GM19043 (cell line): ENCODE data around the gene CAMK1D.
"Not testable (repeated sequence)": the region's sequence is repeated elsewhere in the genome, so short reads cannot be mapped to it uniquely, and the experiment has no call there.

Source experiments
- ATAC-seq: cut with Tn5 transposase; IDR thresholded peaks from one replicate; pipeline ENCODE4 v1.9.1; 2021; ENCODE audit warnings: low read depth; ENCODE audit not compliant: unreplicated experiment

The CAMK1D gene

GRCh38 chr10:12729885-12730284, 380.5 kb downstream of the CAMK1D start:
- ATAC-seq, result no peak

DNA sequence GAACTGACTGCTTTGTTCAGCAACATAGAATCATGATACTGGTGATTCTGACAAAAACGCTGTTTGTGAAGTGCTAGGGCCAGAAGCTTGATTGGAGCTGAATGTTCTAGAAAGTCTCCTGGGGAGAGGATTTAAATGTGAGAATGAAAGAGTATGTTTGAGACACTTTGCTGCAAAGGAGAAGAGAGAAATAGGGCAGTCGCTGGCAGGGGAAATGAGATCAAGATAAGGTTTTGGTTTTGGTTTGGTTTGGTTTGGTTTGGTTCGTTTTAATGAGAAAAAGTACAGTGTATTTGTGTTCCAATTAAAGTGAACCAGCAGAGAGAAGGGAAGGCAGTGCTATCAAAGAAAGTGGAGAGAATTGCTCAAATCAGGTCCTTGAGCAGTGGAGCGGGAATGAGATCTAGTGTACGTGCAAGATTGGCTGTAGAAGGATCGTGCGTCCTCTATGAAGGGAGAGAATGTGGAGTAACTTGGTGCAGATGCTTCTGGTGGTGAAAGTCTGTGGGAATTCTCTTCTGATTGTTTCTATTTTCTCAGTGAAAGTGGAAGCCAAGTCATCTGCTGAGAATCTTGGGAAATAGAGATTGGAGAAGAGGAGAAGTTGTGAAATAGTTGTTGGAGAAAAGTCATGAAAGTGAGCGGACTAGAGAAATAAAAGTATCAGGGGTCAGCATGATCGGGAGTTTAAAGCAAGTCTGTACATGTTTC, 381.6 kb downstream of the CAMK1D start:
- no peak for ATAC-seq

- no peak for ATAC-seq
Measured at GRCh38 chr10:12733271-12733670, 383.9 kb downstream of the CAMK1D start.

DNA sequence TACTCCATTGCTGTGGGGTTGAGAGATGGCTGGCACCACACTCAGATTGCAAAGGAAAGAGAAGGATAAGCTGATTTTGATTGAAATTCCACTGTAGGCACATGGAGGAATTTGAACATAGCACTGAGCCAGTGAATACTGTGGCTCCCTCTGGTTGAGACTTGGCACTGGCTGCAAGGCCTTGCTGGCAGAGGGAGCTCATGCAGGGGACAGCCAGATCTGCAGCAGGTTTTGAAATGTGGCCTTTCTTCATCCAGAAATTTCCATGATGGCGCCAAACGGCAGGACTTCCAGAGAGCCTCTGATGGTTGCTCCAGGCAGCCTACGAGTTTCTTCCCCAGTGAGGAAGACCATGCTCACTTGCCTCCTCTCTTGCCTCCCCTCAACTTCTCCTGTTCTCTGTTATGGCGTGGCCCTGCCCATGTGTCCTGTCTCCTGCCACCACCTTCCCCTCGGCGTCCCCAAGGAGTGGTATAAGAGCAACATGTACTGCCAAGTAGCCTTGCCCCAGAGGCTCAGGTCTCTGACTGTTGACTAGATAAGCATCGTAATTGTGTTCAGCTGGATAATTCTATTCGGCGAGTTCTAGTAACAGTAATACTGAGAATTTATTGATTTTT, 386.6 kb downstream of the CAMK1D start:
- ATAC-seq, result no peak

GRCh38 chr10:12740813-12741212, 391.5 kb downstream of the CAMK1D start:
- ATAC-seq, result no peak

GRCh38 chr10:12741360-12741804, 392.0 kb downstream of the CAMK1D start:
- ATAC-seq, result no peak

- ATAC-seq, result peak; percentile 53
Measured at GRCh38 chr10:12742771-12743170, 393.4 kb downstream of the CAMK1D start.

DNA sequence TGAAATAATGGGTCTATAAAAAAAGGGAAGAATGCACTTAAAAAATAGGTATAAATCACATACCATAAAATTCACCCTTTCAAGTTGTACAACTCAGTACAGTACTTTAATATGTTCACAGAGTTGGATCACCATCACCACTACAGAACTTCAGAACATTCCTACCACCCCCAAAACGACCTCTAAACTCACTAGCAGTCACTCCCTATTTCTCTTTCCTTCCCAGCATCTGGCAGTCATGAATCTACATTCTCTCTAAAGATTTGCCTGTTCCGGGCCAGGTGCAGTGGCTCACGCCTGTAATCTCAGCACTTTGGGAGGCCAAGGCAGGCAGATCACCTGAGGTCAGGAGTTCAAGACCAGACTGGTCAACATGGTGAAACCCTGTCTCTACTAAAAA, 394.1 kb downstream of the CAMK1D start:
- ATAC-seq, result not testable (repeated sequence)

GRCh38 chr10:12743941-12744340, 394.6 kb downstream of the CAMK1D start:
- no peak for ATAC-seq

DNA sequence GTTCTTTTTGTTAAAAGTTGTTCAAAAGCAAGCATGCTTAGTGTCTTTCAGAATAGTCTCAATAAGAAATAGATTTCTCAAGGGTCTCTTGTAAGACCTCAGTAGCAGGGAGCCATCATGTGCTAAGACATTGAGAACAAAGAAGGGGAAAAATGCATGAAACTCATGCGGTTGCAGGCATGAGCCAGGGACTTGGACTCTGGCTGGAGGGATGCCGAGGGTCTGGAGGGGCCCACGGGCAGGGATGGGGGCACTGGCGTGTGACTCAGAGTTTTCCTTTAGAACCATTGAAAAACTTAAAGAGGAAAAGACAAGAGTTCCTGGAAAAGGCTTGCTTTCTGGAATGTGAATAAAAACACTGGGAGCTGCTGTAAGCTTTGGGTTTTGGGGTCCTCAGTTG, 398.8 kb downstream of the CAMK1D start:
- no peak for ATAC-seq

DNA sequence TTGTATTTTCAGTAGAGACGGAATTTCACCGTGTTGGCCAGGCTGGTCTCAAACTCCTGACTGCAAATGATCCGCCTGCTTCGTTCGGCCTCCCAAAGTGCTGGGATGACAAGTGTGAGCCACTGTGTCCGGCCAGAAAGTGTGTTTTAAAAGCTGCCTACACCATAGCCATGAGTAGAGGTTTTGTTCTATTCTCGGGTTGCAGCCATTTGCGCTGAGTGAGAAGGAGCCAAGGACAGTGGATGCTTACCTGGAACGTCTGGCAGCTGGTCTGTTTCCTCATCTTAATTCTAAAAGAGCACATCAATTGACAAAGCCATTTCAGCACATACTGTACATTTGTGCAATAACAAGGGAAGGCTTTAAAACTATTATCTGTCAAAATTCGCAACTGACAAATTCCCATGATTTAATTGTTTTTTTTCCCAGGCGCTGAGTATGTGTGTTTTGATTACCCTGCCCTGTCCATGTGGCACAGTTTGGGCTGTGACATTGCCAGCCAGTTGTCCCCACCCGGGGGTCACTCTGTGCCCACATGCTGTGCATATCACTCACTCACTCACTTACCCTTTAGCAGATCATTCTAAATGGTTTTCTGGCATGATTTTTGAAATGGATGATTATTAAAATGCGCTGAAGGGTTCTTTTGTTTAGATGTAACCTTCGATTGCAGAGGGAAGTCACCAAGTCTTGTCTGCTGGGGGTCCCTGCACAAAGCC, 400.6 kb downstream of the CAMK1D start:
- no peak for ATAC-seq

DNA sequence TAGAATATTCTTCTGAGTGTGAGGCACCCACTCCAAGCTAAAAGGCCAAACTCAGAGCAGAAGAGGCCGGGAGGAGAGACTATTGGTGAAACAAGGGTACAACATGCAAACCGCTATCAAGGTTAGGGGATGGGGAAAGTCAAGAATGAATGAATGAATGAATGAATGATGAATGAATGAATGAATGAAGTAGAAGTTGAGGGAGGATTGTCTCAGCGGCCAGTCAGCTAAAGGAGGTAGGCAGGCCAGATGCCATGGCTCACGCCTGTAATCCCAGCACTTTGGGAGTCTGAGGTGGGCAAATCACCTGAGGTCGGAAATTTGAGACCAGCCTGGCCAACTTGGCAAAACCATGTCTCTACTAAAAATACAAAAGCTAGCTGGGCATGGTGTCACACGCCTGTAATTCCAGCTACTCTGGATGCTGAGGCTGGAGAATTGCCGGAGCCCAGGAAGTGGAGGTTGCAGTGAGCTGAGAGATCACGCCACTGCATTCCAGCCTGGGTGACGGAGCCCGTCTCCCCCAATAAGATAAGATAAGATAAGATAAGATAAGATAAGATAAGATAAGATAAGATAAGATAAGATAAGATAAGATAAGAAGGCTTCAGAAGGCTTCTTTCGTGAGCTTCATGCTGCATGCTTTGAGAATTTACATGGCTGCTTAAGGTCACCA, 401.3 kb downstream of the CAMK1D start:
- ATAC-seq, result no peak

DNA sequence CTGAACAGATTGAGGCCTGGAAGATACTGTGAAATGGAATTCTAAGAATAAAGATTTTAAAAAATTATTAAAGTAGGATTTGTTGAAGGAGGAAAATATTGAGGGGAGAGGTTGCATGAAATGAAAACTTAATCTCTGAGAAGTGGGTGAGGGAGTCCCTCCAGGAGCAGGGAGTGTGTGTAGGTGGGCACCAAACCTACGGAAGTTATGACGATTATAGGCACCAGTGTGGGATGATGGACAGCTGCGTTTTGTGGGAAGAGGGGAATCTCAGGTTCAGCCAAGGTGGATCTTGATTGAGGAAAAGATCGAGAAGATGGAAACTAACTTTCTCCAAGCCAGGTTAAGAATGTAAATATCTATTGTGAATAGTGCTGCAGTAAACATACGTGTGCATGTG, 405.7 kb downstream of the CAMK1D start:
- ATAC-seq, result no peak

DNA sequence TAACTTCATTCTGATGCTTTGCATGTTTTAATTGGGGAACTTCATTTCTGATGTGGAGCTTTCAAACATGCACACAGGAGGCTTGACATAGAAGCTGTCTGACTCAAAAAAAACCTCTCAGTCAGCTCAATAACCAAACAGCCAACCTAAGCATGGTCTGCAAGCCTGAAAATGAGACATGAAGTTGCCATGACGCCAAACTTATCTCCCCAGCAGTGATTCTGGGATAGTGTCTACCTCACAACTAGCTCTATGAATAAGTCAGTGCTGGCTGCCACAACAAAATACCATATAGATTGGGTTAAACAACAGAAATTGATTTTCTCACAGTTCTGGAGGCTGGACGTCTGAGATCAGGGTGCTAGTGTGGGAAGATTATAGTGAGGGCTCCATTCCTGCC, 408.0 kb downstream of the CAMK1D start:
- ATAC-seq, result no peak

- ATAC-seq, result no peak
Measured at GRCh38 chr10:12758271-12758670, 408.9 kb downstream of the CAMK1D start.

GRCh38 chr10:12766223-12766622, 416.9 kb downstream of the CAMK1D start:
- ATAC-seq, result no peak

DNA sequence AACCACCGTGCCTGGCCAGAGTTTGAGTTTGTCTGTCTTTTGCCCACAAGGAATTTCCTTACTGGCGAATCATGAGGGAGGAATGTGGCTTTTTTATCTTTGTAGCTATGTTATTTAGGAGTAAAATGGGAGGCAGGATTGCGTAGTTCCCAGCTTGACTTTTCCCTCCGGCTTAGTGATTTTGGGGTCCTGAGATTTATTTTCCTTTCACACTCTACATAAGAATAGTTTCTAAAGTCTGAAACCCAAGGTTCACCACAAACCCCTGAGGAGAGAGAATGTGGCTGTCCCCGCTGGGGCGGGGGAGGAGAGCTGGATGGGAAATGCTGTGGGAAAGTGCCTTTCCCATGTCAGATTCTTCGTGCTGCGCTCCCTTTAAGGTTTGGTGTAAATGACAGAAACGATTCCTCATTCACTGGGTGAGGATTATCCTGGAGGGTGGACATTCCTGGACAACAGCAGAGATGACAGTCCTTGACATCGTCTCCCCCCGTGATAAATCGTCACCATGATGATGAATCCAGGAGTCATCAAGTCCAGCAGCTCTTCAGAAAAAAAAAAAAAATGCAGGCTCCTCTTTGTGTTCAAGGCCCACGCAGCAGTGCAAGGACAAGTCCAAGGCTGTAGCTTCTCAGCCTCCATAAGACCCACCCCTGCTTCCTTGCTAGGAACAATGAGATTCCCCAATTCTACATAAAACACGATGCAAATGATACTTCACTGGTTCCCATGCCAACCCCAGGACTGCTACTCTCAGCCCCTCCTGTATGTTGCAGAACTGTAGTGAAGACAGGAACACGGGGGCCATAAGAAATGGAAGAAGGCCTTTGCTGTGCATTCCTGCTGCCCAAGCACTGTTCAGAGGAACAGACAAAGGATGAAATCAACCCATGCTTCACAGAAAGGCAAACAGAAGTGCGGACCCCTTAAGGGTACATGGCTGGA, 419.1 kb downstream of the CAMK1D start:
- ATAC-seq, result no peak

DNA sequence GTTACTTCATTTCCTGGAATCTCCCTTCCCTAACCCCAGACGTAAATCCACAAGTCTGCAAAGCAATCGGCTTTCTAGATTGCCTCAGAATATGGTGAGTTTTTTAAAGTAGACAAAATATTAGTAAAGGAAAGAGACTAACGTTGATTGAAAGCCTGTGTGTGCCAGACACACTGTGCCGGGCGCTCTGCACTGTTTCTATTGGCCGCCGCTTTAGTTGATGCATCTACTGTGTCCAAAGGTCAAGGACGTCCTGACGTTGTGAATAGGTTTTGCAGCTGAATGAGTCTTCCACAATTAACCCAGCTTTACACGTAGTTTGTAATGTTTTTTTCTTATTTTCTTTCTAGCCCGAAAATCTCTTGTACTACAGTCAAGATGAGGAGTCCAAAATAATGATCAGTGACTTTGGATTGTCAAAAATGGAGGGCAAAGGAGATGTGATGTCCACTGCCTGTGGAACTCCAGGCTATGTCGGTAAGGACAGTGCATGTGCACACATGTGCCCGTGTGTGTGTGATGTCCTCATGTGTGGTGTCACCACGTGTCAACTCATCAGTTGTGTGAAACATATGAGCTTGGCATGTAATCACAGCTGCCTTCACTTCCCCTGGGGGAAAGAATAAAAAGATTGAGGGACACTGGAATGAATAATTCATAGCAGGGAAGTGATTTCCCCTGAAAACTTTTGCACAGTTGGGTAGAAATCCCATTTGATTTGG, 420.1 kb downstream of the CAMK1D start:
- ATAC-seq, result no peak

- ATAC-seq, result no peak
Measured at GRCh38 chr10:12771981-12772760, 422.8 kb downstream of the CAMK1D start.
